Measurements from ENCODE around the gene TMEM150B.

The TMEM150B gene

DNA sequence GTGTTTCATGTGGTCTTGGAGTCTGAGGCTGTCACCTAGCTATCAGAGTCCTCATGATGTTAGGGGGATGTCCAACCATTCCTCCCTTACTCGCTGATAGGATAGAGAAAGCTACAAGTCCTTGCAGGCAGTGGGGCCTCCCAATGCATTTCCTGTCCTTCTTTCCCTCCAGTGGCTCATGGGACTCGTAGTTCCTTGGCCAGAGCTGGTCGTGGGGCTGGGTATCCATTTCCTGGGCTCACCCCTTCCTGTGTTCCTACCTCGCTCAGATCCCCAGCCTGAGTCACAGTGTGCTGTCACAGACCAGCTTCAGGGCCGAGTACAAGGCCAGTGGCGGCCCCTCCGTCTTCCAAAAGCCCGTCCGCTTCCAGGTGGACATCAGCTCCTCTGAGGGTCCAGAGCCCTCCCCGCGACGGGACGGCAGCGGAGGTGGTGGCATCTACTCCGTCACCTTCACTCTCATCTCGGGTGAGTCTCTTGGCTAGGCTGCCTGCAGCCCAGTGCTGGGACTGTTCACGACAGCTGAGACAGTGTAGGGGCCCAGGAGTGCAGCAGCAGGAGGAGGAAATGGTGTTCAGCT lies 19.1 kb downstream of the TMEM150B start:
- DNase-seq (ENCODE audit: low spot score), result no peak

DNA sequence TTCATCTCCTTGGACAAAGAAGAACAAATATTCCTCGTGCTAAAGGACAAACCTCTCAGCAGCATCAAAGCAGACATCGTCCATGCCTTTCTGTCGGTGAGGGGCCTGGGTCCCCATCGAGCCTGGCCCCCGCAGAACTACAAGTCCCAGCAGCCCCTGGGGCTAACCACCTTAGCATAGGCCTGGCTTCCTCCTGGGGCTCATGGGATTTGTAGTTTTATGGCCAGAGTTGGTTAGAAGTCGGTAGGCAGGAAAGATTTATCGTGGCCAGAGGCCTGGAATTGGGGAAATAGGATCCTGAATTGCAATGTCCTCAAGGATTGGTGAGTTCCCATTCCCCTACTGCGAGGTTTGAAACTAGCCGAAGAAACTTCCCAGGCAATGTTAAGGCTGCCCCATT lies 19.6 kb downstream of the TMEM150B start:
- peak; percentile 75 for DNase-seq (ENCODE audit: low spot score)

DNA sequence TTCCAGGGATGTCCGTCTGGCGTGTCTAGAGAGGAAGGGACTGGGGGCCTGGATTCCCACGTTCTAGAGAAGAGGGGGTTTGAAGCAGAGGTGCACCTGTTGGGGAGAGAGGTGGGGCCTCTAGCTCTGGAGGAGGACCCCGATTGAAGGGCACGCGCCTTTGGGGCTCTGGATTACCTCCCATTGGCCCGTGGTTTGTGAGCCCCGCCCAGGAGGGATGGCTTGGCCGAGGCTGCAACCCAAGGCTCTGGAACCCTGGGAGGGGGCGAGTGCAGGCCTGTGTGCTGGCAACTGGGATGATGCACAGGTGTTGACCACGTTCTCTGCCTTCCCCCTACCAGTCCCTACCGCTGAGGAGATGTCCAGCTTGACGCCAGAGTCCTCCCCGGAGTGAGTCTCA lies 20.2 kb downstream of the TMEM150B start:
- no peak for DNase-seq (ENCODE audit: low spot score)

DNA sequence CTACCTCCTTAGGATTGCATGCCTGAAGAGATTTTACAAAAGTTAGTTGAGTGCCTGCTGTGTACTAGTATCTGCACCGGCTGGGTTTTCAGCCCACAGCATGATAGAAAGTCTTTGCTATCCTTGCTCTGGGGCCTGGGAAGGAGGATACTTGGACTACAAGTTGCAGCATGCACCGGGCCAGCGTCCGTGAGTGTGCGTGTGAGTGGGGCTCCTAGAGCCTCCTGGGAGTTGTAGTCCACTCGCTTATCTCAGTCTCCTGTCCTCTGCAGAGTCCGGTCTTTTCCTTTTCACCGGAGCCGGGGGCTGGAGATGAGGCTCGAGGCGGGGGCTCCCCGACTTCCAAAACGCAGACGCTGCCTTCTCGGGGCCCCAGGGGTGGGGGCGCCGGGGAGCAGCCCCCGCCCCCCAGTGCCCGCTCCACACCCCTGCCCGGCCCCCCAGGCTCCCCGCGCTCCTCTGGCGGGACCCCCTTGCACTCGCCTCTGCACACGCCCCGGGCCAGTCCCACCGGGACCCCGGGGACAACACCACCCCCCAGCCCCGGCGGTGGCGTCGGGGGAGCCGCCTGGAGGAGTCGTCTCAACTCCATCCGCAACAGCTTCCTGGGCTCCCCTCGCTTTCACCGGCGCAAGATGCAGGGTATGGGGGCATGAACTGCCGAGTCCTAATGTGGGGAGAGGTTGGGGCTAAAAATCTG lies 20.7 kb downstream of the TMEM150B start:
- DNase-seq (ENCODE audit: low spot score), result peak; percentile 65

DNA sequence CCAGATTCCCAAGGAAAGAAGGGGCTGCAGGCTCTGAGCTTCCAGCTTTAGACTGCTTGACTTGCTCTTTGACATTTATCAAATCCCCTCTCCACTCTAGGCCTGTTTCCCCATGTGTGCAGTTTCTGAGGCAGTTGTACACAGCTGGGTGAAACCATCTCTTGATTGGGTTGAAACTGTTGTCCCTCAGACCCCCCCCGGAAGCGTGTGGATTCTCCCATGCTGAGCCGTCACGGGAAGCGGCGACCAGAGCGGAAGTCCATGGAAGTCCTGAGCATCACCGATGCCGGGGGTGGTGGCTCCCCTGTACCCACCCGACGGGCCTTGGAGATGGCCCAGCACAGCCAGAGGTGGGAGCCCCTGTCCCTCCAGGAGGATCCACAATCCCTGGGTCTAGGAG lies 21.7 kb downstream of the TMEM150B start:
- DNase-seq (ENCODE audit: low spot score), result no peak

DNA sequence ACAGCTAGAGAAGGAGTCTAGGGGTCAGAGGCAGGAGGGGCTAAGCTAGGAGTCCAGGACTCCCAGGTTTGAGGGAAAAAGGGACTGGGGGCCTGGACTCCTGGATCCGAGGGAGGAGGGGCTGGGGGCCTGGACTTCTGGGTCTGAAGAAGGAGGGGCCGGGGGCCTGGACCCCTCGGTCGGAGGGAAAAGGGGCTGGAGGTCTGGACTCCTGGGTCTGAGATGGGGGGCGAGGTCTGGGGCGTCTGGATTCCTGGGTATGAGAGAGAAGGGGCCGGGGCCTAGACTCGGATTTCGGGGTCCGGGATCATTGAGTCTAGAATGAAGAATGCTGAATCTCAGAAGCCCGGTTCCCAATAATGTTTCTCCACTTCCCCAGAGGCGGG lies 22.8 kb downstream of the TMEM150B start:
- DNase-seq (ENCODE audit: low spot score), result no peak

DNA sequence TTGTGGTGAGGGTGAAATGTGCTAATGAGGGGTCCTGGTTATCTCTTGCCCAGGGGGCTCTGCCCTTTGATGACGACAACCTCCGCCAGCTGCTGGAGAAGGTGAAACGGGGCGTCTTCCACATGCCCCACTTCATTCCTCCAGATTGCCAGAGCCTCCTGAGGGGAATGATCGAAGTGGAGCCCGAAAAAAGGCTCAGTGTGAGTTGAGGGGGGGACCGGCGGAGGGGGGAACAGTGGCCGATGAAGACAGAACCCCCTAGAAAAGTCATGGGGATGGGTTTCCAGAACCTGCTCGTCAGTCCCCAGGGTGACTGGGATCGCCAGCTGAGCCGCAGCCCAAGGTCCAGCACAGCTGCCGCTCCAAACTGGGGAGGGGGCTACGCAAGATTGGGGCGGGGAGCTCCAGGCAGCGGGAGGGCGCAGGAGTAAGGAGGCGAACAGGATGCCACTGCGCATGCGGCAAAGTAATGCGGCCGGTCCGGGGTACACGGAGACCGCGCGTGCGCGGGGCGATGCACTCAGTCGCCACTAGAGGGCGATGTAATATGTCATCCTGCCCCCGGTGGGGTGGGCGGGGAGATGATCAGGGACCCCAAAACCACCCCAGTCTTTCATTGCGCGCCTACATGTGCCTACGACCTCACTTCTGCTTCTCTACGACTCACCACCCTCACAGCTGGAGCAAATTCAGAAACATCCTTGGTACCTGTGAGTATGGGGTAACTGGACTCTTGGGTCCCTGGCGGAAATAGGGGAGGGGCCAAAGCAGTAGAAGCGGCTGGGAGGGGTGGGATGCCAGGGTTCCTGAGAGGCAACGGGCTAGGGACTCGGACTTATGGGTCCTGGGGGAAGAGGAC lies 23.5 kb downstream of the TMEM150B start:
- DNase-seq (ENCODE audit: low spot score), result peak; percentile 92

DNA sequence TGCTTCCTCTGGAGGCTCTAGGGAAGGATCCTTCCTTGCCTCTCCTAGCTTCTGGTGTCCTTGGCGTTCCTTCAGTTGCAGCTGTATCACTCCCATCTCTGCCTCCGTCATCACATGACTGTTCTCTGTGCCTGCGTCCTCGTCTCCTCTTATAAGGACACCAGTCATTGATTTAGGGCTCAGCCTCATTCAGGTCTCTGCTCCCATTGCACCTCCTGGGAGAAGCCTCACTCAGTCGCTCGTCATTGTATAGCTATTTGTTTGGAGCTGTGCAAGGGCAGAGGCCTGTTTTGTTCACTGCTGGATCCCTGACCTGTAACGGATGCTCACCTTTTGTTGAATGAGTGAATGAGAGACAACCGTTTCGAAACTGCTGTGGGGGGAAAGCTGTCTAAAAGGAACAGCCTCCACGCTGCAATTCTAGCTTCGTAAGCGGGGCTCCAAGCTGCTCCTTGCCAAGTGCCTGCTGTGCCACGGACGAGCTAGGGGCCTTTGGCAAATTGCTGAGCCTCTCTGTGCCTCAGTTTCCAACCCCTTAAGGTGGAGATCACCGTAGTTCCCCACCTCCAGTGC lies 24.2 kb downstream of the TMEM150B start:
- no peak for DNase-seq (ENCODE audit: low spot score)

DNA sequence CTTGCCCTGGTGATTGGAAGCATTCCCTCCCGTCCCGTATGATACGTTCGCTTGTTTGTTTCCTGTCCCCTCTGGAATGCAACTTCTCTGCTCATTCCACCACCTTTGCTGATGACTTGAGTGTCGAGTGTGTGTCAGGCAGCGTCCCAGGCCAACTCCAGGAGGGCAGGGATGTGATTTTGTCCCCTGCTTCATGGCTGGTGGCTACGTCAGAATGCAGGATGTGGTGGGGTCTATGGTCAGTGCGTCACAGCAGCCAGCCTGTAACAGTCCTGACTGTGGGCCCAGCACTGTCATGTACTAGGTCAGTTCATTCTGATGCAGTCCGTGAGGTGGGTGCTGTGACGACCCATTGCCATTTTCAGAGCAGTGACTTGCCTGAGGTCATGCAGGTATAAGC lies 25.1 kb downstream of the TMEM150B start:
- no peak for DNase-seq (ENCODE audit: low spot score)

DNA sequence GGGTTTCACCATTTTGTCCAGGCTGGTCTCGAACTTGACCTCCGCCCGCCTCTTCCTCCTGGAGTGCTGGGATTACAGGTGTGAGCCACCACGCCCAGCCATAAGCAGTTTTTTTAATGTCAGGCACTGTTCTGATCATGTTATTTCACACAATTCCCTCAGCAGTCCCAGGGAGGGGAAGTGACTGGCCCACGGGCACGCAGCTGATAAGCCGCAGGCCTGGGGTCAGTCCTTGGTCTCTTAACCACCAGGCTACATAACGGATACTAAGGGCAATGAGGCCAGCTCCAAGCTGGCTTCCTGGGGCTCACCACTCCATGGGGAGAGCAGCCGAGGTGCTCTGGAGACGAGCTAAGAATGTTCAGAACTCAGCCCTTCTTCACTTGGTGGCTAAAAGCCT lies 27.9 kb downstream of the TMEM150B start:
- no peak for DNase-seq (ENCODE audit: low spot score)

DNA sequence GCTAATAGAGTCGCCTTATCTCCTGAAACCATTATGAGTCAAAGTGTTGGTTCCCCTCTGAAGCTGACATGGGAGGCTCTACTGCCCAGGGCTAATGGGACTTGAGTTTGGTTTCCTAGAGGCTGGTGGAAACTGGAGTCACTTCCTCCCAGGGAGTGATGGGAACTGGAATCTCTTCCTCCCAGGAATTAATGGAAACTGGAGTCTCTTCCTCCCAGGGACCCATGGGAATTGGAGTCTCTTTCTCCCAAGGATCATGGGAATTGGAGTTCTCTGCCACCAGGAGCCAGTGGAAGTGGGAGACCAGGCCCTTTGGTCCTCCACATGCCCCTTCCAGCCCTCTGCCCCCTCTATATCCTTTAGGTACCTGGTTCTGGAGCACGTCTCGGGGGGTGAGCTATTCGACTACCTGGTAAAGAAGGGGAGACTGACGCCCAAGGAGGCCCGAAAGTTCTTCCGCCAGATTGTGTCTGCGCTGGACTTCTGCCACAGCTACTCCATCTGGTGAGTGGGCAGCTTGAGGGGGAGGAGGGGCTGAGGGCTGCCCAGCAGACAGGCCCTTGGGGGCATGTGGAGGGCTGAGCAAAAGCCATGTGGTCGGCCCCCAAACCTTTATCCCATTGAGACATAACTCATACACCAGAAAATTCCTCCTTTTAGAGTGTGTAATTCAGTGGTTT lies 35.9 kb downstream of the TMEM150B start:
- DNase-seq (ENCODE audit: low spot score), result no peak

DNA sequence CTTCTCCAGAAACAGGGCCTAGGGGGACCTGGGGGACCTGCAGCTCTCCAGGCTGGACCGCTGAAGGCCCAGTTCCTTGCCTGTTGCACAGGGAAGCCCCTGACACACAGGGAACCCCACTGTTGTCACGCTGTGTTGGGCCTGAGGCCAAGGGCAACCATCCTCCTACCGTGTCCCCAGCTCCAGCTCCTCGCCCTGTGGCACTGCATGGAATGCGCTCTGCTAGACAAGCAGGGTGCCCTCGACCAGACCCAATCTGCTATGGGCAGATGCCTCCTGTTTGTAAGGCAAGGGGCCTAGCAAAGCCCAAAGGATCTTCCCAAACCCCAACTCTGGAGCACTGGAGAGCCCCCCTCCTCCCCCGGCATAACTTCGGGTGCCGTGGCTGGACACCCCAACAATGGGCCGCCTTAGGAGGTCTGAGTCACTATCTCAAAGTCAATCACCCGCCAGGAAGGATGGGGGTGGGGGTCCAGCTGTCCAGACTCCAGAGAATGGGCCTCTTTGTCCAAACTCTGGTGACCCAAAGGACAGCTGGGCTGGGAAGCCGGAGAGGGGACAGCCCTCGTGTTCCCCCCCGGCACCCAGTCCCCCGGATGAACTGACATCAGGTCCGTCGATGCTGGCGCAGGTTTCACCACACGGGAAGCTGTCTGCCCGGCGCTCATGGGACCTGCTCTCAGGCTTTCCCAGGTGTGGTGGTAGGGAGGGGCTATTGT lies 37.6 kb downstream of the TMEM150B start:
- DNase-seq (ENCODE audit: low spot score), result no peak

DNA sequence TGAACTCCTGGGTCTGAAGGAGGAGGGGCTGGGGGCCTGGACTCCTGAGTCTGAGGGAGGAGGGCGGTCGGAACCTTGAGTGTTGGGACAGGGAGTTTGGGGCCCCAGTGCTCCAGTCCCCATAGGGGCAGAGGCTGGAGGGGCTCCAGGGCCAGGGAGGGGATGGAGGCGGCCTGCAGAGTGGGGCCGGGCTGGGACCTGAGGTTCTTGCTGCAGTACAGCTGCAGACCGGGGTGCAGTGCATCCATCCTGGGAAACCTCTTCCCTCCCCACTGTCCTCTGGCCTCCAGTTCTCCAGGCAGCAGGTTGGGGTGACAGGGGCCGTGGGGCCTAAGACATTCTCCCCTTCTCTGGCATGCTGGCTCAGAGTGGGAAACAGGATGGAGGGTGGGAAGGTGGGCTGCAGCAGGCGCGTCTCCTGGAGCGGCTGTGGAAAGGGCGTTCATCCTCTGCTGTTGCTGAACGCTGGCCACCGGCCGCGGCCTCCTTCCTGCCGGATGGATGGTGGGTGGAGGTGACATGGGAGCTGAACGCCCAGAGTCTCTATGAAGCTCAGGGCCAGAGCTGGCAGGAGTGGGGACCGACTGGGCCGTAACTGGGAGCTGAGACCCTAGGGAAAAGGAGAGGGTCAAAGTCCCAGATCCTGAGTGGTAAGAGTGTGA lies 39.8 kb downstream of the TMEM150B start:
- DNase-seq (ENCODE audit: low spot score), result no peak

DNA sequence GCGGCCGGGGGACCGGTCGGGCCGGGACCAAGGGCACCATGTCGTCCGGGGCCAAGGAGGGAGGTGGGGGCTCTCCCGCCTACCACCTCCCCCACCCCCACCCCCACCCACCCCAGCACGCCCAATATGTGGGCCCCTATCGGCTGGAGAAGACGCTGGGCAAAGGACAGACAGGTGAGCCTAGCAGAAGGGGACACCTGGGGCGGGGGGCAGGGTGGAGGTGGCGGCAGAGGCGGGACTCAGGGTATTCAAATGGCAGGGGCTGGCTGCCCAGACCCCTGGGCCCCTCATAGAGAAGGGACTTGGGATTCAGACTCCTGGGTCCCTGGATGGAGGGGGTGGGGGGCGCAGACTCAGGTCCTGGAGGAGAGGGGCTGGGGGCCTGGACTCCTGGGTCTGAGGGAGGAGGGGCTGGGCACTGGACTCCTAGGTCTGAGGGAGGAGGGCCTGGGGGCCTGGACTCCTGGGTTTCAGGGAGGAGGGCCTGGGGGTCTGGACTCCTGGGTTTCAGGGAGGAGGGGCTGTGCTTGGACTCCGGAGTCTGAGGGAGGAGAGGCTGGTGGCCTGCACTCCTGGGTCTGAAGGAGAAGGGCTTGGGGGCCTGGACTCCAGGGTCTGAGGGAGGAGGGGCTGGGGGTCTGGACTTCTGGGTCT lies 40.6 kb downstream of the TMEM150B start:
- no peak for DNase-seq (ENCODE audit: low spot score)

DNA sequence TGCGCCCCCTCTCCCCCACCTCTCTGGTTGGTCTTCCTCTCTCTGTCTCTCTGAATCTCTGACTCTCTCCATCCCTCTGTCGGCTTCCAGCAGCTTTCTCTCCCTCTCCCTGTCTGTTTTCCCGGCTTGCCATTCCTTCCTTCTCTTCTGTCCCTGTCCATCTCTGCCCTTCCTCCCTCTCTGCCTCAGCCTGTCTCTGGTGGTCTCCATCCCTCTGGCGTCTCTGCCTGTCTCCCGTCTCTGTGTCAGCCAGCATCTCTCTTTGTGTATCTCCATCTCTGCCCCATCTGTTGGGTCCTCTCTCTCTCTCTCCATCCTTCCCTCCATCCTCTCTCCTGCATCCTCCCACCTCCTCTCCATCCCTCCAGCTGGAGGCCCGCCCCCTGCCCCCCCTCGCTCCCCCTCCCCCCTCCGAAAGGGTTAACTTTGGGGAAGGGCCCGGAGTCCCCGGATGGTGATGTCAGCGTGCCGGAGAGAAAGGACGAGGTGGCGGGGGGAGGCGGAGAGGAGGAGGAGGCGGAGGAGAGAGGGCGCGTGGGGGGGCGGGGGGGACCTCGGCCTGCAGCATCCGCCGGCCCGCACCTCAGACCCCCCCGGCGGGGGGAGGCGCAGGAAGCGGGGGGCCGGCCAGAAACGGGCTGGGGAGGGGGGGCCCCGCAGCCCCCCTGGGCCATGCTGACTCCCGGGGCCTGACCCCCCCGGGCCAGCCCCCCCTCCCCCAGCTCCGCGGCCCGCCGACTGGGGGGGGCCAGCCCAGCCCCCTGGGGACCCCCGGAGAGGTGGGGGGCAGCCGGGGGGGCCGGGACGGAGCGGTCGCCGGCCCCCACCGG lies 41.4 kb downstream of the TMEM150B start, which contains the start of gene BRSK1:
Gene BRSK1 (plus strand): TSS at position 450 of the 830 bp plus-strand sequence. CDS start 446 bp downstream, outside the sequence.
- DNase-seq (ENCODE audit: low spot score), result no peak

DNA sequence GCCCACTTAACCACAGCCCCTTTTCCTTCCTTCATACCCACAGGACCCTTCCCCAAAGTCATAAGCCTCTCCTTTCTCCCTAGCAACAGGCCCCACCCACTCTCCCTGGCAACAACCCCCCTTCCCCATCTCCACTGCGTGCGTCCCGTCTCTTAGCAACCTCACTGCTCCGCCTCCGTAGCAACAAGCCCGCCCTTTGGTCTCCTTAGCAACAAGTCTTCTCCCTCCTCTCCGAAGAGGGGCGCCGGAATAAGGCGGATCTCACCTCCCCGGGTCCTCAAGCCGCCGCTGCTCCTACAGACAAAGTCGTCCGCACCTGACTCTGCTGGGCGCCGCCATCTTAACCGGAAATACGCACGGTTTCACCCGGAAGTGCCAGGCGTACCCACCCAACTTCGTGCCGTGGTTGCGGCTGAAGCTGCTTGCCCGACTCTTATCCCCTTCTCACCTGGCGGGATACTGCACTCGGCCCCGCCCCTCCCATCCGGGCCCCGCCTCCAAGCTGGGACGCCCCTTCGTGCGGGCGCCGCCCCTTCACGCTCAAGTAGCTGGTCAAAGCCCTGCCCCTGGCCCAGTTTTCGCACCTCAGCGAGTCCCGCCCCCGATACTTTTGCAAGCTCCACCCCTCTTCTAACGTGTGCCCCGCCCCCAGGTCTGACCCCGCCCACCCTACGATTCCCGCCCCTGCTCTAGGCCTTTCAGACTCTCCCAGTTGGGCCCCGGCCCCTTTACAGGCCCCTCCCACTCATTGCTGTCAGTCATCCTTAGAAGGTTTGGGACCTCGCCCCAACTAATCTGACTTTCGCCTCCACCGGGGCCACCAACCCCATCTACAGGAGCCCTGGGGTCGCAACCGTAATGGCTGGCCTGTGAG lies 45.1 kb downstream of the TMEM150B start, which contains the start of gene HSPBP1:
Gene HSPBP1 (minus strand): TSS at position 341 of the 874 bp plus-strand sequence. CDS start 502 bp downstream, outside the sequence.
- DNase-seq (ENCODE audit: low spot score), result peak; percentile 97

DNA sequence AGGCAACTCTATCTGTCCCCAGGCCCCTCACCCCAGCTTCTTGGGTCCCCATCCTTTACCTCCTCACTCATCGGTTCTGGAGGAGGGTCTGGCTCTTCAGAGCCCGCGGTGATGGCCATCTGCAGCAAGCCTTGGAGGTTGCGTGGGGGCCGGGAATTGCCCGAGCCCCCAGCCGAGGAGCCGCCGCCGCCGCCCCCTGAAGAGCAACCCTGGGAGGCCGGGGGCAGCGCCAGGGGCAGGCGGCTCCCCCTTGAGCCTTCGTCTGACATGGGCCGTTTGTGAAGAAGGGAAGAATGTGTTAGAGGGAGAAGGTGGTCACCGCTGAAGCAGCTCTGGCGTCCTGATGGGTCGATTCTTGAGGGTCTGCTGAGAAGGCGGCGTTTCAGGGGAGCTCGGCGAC lies 45.8 kb downstream of the TMEM150B start:
- no peak for DNase-seq (ENCODE audit: low spot score)
